ENCODE data around the gene SPG7.

The SPG7 gene

GRCh38 chr16:89507834-89508590, at the start of gene SPG7 (continued):
- TF ChIP-seq SCRT2 (tag by site-specific recombination; IDR thresholded peaks at IDR 0.05): no peak
- TF ChIP-seq ZNF654 (tag by site-specific recombination; IDR thresholded peaks at IDR 0.05; ENCODE audit: low read depth): no peak
- no peak for TF ChIP-seq ZNF623 (tag by site-specific recombination; IDR thresholded peaks at IDR 0.05)
- no peak for TF ChIP-seq ZFP3 (tag by site-specific recombination; IDR thresholded peaks at IDR 0.05; ENCODE audit: low read depth)
- peak; percentile 68 for TF ChIP-seq ZNF449 (tag by site-specific recombination; IDR thresholded peaks at IDR 0.05)
- peak; percentile 80; the same call in 1 of the 2 replicates for TF ChIP-seq ZNF660 (tag by site-specific recombination; IDR thresholded peaks at IDR 0.05)
- peak; percentile 30; the same call in 1 of the 2 replicates for TF ChIP-seq ZNF600 (tag by site-specific recombination; IDR thresholded peaks at IDR 0.05)
- TF ChIP-seq ZNF404 (tag by site-specific recombination; IDR thresholded peaks at IDR 0.05): no peak
- no peak for TF ChIP-seq ZNF658 (tag by site-specific recombination; IDR thresholded peaks at IDR 0.05)
- no peak for TF ChIP-seq ZNF768 (tag by site-specific recombination; IDR thresholded peaks at IDR 0.05)
- no peak for TF ChIP-seq ZNF585B (tag by site-specific recombination; IDR thresholded peaks at IDR 0.05)
- TF ChIP-seq ZNF626 (tag by site-specific recombination; IDR thresholded peaks at IDR 0.05): no peak
- TF ChIP-seq ZNF335 (tag by site-specific recombination; conservative IDR thresholded peaks at IDR 0.05): peak; percentile 88
- no peak for TF ChIP-seq ZNF416 (tag by site-specific recombination; IDR thresholded peaks at IDR 0.05)
- no peak for TF ChIP-seq ZNF280D (tag by site-specific recombination; IDR thresholded peaks at IDR 0.05)
- no peak for TF ChIP-seq ZNF146 (tag by site-specific recombination; IDR thresholded peaks at IDR 0.05)
- TF ChIP-seq SP2 (tag by site-specific recombination; IDR thresholded peaks at IDR 0.05): peak; percentile 84
- TF ChIP-seq ZNF791 (tag by site-specific recombination; IDR thresholded peaks at IDR 0.05): no peak
- no peak for TF ChIP-seq HIC1 (tag by site-specific recombination; IDR thresholded peaks at IDR 0.05)
- TF ChIP-seq ZNF621 (tag by site-specific recombination; IDR thresholded peaks at IDR 0.05): no peak
- no peak for TF ChIP-seq GLIS1 (tag by site-specific recombination; IDR thresholded peaks at IDR 0.05)
- no peak for TF ChIP-seq ZNF223 (tag by site-specific recombination; IDR thresholded peaks at IDR 0.05)
- peak; percentile 90 for TF ChIP-seq ZBTB26 (tag by site-specific recombination; optimal IDR thresholded peaks at IDR 0.05)
- peak; percentile 72 for TF ChIP-seq CTCF (tag by site-specific recombination; IDR thresholded peaks at IDR 0.05)
- no peak for TF ChIP-seq SCRT1 (tag by site-specific recombination; IDR thresholded peaks at IDR 0.05; ENCODE audit: borderline replicate concordance)
- TF ChIP-seq ZNF169 (tag by site-specific recombination; IDR thresholded peaks at IDR 0.05): no peak
- no peak for TF ChIP-seq ZNF639 (tag by site-specific recombination; IDR thresholded peaks at IDR 0.05)
- TF ChIP-seq RBAK (tag by site-specific recombination; IDR thresholded peaks at IDR 0.05): no peak
- no peak for TF ChIP-seq ZNF202 (tag by site-specific recombination; IDR thresholded peaks at IDR 0.05; ENCODE audit: borderline replicate concordance)
- peak; percentile 63; the same call in 1 of the 2 replicates for TF ChIP-seq ZBTB48 (tag by site-specific recombination; IDR thresholded peaks at IDR 0.05)

All from HEK293 (cell line).